SK-N-SH treated with all-trans-retinoic acid at 6 μM for 48 hours (cell line): Measurements from ENCODE around the gene UBE2M.
"Not testable (repeated sequence)": the region's sequence is repeated elsewhere in the genome, so short reads cannot be mapped to it uniquely, and the experiment has no call there.

Experiments used
- ATAC-seq: fragments of 200-7000 bp; cut with Tn5 transposase; 3 replicates; pipeline ENCODE4 v1.9.1; 2020; ENCODE audit warnings: mild to moderate bottlenecking, moderate library complexity
- BACH2 ChIP-seq: fragments of 250-450 bp; sonication (Bioruptor Pico); IDR thresholded peaks from 2 replicates; pipeline ENCODE4 v1.9.0; 2021; ENCODE audit warnings: mild to moderate bottlenecking, borderline replicate concordance
- CSDC2 ChIP-seq: fragments of 250-450 bp; sonication (Bioruptor Pico); IDR thresholded peaks from 2 replicates; pipeline ENCODE4 v1.5.0; 2020; ENCODE audit warnings: mild to moderate bottlenecking, moderate library complexity
- ESRRG ChIP-seq: fragments of 250-450 bp; sonication (Bioruptor Pico); IDR thresholded peaks from 2 replicates; pipeline ENCODE4 v1.6.1; 2021; ENCODE audit warnings: mild to moderate bottlenecking
- GLIS3 ChIP-seq: fragments of 250-450 bp; sonication (Bioruptor Pico); IDR thresholded peaks from 2 replicates; pipeline ENCODE4 v1.5.0; 2020; ENCODE audit warnings: mild to moderate bottlenecking, moderate library complexity
- ISL1 ChIP-seq: fragments of 250-450 bp; sonication (Bioruptor Pico); IDR thresholded peaks from 2 replicates; pipeline ENCODE4 v2.1.2; 2022; ENCODE audit warnings: mild to moderate bottlenecking, moderate library complexity
- OSR1 ChIP-seq: fragments of 250-450 bp; sonication (Bioruptor Pico); IDR thresholded peaks from 2 replicates; pipeline ENCODE4 v1.8.0; 2022; ENCODE audit warnings: moderate library complexity, mild to moderate bottlenecking, inconsistent platforms
- SNAI2 ChIP-seq: fragments of 250-450 bp; sonication (Bioruptor Pico); IDR thresholded peaks from 2 replicates; pipeline ENCODE4 v1.5.0; 2020; ENCODE audit warnings: mild to moderate bottlenecking, moderate library complexity
- TCF4 ChIP-seq: fragments of 250-450 bp; sonication (Bioruptor Pico); IDR thresholded peaks from 2 replicates; pipeline ENCODE4 v1.8.0; 2021; ENCODE audit warnings: mild to moderate bottlenecking, moderate library complexity, borderline replicate concordance
- TOX ChIP-seq: fragments of 250-450 bp; sonication (Bioruptor Pico); IDR thresholded peaks from 2 replicates; pipeline ENCODE4 v1.8.0; 2021; ENCODE audit warnings: mild to moderate bottlenecking, moderate library complexity, borderline replicate concordance
- ZC3H10 ChIP-seq: fragments of 250-450 bp; sonication (Bioruptor Pico); IDR thresholded peaks from 2 replicates; pipeline ENCODE4 v1.5.1; 2021; ENCODE audit warnings: mild to moderate bottlenecking, moderate library complexity
- ZFP30 ChIP-seq: fragments of 450-650 bp; formaldehyde crosslinking; IDR thresholded peaks from 2 replicates; pipeline ENCODE4 v1.5.0; 2022; ENCODE audit warnings: mild to moderate bottlenecking, moderate library complexity
- ZNF565 ChIP-seq: fragments of 450-650 bp; formaldehyde crosslinking; conservative IDR thresholded peaks from 2 replicates; pipeline ENCODE4 v1.5.0; 2020; ENCODE audit warnings: low read depth, mild to moderate bottlenecking, moderate library complexity
- ZNF70 ChIP-seq: fragments of 450-650 bp; formaldehyde crosslinking; IDR thresholded peaks from 2 replicates; pipeline ENCODE4 v1.5.0; 2020; ENCODE audit warnings: mild to moderate bottlenecking, moderate library complexity
- ZNF8 ChIP-seq: fragments of 450-650 bp; formaldehyde crosslinking; IDR thresholded peaks from 2 replicates; pipeline ENCODE4 v1.5.0; 2020; ENCODE audit warnings: mild to moderate bottlenecking, moderate library complexity
- TF ChIP-seq, protein P1 (sequence below): fragments of 250-450 bp; sonication (Bioruptor Pico); IDR thresholded peaks from 2 replicates; pipeline ENCODE4 v1.5.1; 2021; ENCODE audit warnings: mild to moderate bottlenecking, moderate library complexity
- TF ChIP-seq, protein P2 (sequence below): fragments of 250-450 bp; sonication (Bioruptor Pico); IDR thresholded peaks from 2 replicates; pipeline ENCODE4 v1.5.1; 2020; ENCODE audit warnings: low read depth, mild to moderate bottlenecking, moderate library complexity
- TF ChIP-seq, protein P3 (sequence below): fragments of 250-450 bp; sonication (Bioruptor Pico); IDR thresholded peaks from 2 replicates; pipeline ENCODE4 v1.8.0; 2021; ENCODE audit warnings: low read depth, mild to moderate bottlenecking, moderate library complexity, borderline replicate concordance
- TF ChIP-seq, protein P4 (sequence below): fragments of 250-450 bp; sonication (Bioruptor Pico); IDR thresholded peaks from 2 replicates; pipeline ENCODE4 v1.5.0; 2020; ENCODE audit warnings: mild to moderate bottlenecking, moderate library complexity
- TF ChIP-seq, protein P5 (sequence below): fragments of 250-450 bp; sonication (Bioruptor Pico); IDR thresholded peaks from 2 replicates; pipeline ENCODE4 v1.8.0; 2020; ENCODE audit warnings: mild to moderate bottlenecking, moderate library complexity, borderline replicate concordance

The UBE2M gene

DNA sequence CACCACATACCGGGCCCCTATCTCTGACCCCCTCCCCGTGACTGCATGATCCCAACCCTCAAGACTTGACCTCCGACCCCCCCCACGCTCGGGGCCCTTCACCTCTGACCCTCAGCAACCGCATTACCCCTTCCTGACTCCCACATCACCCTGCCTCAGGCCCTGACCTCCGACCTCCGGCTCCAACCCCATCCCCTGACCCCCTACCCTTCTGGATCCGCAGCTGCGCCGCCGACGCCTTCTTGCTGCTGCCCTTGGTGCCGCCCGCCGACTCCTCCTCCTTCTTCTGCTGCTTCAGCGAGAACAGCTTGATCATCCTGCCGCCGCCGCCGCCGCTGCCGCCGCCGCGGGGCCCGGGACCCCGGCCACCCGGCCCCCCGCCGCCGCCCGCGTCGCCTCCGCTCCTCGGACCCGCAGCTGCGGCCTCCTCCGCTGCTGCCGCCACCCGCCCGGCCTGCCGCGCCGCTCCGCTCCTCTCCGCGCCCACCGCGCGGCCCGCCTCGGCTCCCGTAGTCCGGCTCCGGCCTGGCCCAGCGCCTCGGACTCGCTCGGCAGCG lies at the start of gene UBE2M:
Gene UBE2M, minus strand, starts transcription at position 546 of the 557 bp plus-strand sequence. Its CDS starts 230 bp downstream, at position 316.
- ATAC-seq = no peak
- TF ChIP-seq ZC3H10 (CRISPR knock-in tag) (no peak), TOX (CRISPR knock-in tag) (no peak), ZFP30 (no peak), ZNF565 (CRISPR knock-in tag) (no peak), ISL1 (CRISPR knock-in tag) (no peak), ZNF8 (CRISPR knock-in tag) (no peak), CSDC2 (CRISPR knock-in tag) (no peak), ESRRG (no peak), BACH2 (CRISPR knock-in tag) (no peak), SNAI2 (no peak), OSR1 (CRISPR knock-in tag) (no peak)
- TF ChIP-seq, protein P1, sequence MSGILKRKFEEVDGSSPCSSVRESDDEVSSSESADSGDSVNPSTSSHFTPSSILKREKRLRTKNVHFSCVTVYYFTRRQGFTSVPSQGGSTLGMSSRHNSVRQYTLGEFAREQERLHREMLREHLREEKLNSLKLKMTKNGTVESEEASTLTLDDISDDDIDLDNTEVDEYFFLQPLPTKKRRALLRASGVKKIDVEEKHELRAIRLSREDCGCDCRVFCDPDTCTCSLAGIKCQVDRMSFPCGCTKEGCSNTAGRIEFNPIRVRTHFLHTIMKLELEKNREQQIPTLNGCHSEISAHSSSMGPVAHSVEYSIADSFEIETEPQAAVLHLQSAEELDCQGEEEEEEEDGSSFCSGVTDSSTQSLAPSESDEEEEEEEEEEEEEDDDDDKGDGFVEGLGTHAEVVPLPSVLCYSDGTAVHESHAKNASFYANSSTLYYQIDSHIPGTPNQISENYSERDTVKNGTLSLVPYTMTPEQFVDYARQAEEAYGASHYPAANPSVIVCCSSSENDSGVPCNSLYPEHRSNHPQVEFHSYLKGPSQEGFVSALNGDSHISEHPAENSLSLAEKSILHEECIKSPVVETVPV (CRISPR knock-in tag) = no peak
- TF ChIP-seq, protein P2, sequence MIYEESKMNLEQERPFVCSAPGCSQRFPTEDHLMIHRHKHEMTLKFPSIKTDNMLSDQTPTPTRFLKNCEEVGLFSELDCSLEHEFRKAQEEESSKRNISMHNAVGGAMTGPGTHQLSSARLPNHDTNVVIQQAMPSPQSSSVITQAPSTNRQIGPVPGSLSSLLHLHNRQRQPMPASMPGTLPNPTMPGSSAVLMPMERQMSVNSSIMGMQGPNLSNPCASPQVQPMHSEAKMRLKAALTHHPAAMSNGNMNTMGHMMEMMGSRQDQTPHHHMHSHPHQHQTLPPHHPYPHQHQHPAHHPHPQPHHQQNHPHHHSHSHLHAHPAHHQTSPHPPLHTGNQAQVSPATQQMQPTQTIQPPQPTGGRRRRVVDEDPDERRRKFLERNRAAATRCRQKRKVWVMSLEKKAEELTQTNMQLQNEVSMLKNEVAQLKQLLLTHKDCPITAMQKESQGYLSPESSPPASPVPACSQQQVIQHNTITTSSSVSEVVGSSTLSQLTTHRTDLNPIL (CRISPR knock-in tag) = no peak
- TF ChIP-seq, protein P3, sequence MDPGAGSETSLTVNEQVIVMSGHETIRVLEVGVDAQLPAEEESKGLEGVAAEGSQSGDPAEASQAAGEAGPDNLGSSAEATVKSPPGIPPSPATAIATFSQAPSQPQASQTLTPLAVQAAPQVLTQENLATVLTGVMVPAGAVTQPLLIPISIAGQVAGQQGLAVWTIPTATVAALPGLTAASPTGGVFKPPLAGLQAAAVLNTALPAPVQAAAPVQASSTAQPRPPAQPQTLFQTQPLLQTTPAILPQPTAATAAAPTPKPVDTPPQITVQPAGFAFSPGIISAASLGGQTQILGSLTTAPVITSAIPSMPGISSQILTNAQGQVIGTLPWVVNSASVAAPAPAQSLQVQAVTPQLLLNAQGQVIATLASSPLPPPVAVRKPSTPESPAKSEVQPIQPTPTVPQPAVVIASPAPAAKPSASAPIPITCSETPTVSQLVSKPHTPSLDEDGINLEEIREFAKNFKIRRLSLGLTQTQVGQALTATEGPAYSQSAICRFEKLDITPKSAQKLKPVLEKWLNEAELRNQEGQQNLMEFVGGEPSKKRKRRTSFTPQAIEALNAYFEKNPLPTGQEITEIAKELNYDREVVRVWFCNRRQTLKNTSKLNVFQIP (CRISPR knock-in tag) = no peak
- TF ChIP-seq, protein P4, sequence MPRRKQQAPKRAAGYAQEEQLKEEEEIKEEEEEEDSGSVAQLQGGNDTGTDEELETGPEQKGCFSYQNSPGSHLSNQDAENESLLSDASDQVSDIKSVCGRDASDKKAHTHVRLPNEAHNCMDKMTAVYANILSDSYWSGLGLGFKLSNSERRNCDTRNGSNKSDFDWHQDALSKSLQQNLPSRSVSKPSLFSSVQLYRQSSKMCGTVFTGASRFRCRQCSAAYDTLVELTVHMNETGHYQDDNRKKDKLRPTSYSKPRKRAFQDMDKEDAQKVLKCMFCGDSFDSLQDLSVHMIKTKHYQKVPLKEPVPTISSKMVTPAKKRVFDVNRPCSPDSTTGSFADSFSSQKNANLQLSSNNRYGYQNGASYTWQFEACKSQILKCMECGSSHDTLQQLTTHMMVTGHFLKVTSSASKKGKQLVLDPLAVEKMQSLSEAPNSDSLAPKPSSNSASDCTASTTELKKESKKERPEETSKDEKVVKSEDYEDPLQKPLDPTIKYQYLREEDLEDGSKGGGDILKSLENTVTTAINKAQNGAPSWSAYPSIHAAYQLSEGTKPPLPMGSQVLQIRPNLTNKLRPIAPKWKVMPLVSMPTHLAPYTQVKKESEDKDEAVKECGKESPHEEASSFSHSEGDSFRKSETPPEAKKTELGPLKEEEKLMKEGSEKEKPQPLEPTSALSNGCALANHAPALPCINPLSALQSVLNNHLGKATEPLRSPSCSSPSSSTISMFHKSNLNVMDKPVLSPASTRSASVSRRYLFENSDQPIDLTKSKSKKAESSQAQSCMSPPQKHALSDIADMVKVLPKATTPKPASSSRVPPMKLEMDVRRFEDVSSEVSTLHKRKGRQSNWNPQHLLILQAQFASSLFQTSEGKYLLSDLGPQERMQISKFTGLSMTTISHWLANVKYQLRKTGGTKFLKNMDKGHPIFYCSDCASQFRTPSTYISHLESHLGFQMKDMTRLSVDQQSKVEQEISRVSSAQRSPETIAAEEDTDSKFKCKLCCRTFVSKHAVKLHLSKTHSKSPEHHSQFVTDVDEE (CRISPR knock-in tag) = no peak

DNA sequence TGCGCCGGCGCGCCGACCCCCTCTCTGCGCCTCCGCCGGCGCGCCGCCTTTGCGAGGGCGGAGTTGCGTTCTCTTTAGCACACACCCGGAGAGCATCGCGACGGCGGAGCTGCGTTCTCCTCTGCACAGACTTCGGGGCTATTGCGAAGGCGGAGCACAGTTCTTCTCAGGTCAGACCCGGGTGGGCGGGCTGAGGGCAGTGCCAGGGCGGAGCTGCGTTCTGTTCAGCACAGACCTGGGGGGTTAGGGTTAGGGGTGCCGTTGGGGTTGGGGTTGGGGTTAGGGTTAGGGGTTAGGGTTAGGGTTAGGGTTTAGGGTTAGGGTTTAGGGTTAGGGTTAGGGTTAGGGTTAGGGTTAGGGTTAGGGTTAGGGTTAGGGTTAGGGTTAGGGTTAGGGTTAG lies 48.8 kb upstream of the UBE2M start:
- ATAC-seq = not testable (repeated sequence)

DNA sequence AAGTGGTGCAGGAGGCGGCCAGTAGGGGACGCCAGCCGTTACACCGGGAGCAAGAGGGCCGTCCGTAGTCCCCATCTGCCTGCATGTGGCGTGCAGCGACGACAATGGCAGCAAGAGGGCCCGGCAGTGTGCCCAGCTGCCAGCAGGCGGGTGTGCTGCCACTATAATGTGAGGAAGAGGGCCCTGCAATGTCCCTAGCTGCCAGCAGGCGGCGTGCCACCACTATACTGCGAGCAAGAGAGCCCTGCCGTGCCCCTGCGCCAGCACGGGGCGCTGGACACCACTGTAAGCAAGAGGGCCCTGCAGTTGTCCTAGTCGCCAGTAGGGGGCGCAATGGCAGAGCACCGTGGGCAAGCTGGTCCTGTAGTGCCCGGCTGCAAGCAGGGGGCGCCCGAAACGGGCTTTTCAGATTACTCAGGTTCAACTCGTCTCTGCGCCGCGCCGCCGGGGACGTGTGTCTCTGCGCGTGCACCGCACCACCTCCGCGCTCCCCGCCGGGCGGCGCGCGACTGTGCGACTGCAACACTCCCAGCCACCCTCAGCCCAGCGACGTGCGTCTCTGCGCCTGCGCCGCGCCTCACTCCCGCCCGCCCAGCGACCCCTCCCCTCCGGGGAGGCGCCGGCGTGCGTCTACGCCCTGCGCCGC lies 48.0 kb upstream of the UBE2M start:
- not testable (repeated sequence) for ATAC-seq

DNA sequence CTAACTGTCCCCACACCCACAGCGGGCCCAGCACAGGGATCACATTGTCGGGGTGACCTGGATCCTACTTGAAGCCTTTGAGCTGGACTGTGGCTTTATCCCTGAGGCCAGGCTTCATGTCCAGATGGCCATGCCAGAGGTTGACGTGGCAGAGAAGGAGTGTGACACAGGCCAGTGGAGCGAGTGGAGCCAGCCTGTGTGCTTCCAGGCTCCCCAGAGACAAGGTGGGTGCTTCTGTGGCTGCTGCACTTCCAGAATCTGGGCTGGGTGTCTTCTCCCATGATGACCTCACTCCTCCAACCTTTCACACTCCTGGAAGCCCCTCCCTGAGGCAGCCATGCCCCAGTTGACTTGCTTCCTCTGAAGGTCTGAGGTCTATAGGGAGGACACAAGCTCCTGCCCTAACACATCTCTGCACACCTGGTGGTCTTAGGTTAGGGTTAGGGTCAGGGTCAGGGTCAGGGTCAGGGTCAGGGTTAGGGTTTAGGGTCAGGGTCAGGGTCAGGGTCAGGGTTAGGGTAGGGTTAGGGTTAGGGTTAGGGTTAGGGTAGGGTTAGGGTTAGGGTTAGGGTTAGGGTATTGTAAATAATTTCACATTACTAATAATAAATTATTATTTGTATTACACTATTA lies 27.8 kb upstream of the UBE2M start:
- ATAC-seq = peak; percentile 27; the same call in 2 of the 3 replicates
- TF ChIP-seq, protein P5, sequence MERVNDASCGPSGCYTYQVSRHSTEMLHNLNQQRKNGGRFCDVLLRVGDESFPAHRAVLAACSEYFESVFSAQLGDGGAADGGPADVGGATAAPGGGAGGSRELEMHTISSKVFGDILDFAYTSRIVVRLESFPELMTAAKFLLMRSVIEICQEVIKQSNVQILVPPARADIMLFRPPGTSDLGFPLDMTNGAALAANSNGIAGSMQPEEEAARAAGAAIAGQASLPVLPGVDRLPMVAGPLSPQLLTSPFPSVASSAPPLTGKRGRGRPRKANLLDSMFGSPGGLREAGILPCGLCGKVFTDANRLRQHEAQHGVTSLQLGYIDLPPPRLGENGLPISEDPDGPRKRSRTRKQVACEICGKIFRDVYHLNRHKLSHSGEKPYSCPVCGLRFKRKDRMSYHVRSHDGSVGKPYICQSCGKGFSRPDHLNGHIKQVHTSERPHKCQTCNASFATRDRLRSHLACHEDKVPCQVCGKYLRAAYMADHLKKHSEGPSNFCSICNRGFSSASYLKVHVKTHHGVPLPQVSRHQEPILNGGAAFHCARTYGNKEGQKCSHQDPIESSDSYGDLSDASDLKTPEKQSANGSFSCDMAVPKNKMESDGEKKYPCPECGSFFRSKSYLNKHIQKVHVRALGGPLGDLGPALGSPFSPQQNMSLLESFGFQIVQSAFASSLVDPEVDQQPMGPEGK (CRISPR knock-in tag) = no peak
- TF ChIP-seq ESRRG (no peak), ZNF70 (CRISPR knock-in tag) (no peak), ZFP30 (no peak), TCF4 (no peak), ZNF565 (CRISPR knock-in tag) (no peak), GLIS3 (CRISPR knock-in tag) (no peak), TOX (CRISPR knock-in tag) (no peak)
- TF ChIP-seq, protein P2 (CRISPR knock-in tag) = no peak
- TF ChIP-seq, protein P3 (CRISPR knock-in tag) = no peak
- TF ChIP-seq, all 23 proteins: peak for 0
